HepG2 (cell line): ENCODE results near the gene RECQL. TPM values are rescaled to one million over a fixed set of nuclear protein-coding genes. Genes with fewer than 3 reads are reported as not detected.

Experiments
- ATAC-seq: fragments of 200-7000 bp; cut with Tn5 transposase; 3 replicates; pipeline ENCODE4 v1.9.1; 2020; ENCODE audit warnings: mild to moderate bottlenecking, moderate library complexity
- BruUV-seq: library from RNA; stranded (reverse); fragments of 400-500 nt; replicated peaks from 2 replicates; lab custom pipeline; 2021; lab: Mats Ljungman, UMichigan
- CTCF ChIA-PET: fragments of 300-600 bp; formaldehyde crosslinking; extraction: SDS; loops from one replicate; lab custom pipeline; 2021; ENCODE audit warnings: low total read pairs, inconsistent platforms, low intra/inter-chr PET ratio; lab: Yijun Ruan, JAX
- POLR2A ChIA-PET: fragments of 350-600 bp; sonication (Branson Sonifier 250); formaldehyde crosslinking; loops from one replicate; lab custom pipeline; 2020; ENCODE audit warnings: antibody characterized with exemption, inconsistent platforms; lab: Yijun Ruan, JAX
- DNase-seq: peaks from one replicate; pipeline ENCODE4 v3.0.0-alpha.2; 2015; ENCODE audit warnings: low spot score
- FAIRE-seq: peaks from 3 replicates; lab custom pipeline; 2011; peaks lifted over from hg19 to GRCh38; lab: Jason Lieb, UNC
- H2AFZ ChIP-seq: one replicate; pipeline ENCODE4 v1.6.1; 2011; ENCODE audit warnings: low read length, inconsistent platforms
- H3K27ac ChIP-seq: fragments of 300-600 bp; 3 replicates; pipeline ENCODE4 v1.8.0; 2011; ENCODE audit warnings: mixed run types, mild to moderate bottlenecking, mixed read lengths, low read length, inconsistent platforms; ENCODE audit not compliant: insufficient read depth; ENCODE audit errors: extremely low read length
- H3K27me3 ChIP-seq, 2 experiments: fragments of 200-600 bp in 1 of 2; 2 replicates in 1 of 2; 3 replicates in 1 of 2; pipeline versions ENCODE4 v1.6.0 to v1.8.0; 2011; ENCODE audit warnings: low read length in 2 of 2, mild to moderate bottlenecking in 2 of 2, moderate library complexity in 2 of 2, inconsistent platforms in 1 of 2; ENCODE audit not compliant: insufficient read depth in 2 of 2, control insufficient read depth in 1 of 2
- H3K36me3 ChIP-seq, 2 experiments: fragments of 200-600 bp in 1 of 2; replicated peaks in 1 of 2; 2 replicates in 1 of 2; 3 replicates in 1 of 2; pipeline versions ENCODE4 v1.5.1 to v1.8.0; 2011; ENCODE audit warnings: low read length in 2 of 2, inconsistent platforms in 1 of 2; ENCODE audit not compliant: insufficient read depth in 2 of 2, control insufficient read depth in 1 of 2
- H3K4me1 ChIP-seq: 2 replicates; pipeline ENCODE4 v1.5.1; 2012; ENCODE audit warnings: low read length, inconsistent platforms; ENCODE audit not compliant: insufficient read depth
- H3K4me2 ChIP-seq: 2 replicates; pipeline ENCODE4 v1.6.0; 2011; ENCODE audit warnings: low read depth, low read length, inconsistent platforms
- H3K4me3 ChIP-seq, 3 experiments: fragments of 200-600 bp in 1 of 3; sonication (generic), shearing (Covaris generic) in 1 of 3; replicated peaks in 1 of 3; 2 replicates each; pipeline ENCODE4 v1.5.1; 2011 to 2016; ENCODE audit warnings: low read length in 3 of 3, inconsistent platforms in 2 of 3, low read depth in 2 of 3, mild to moderate bottlenecking in 2 of 3, control low read depth in 1 of 3, mixed read lengths in 1 of 3; ENCODE audit not compliant: insufficient read depth in 1 of 3
- H3K79me2 ChIP-seq: one replicate; pipeline ENCODE4 v1.6.1; 2011; ENCODE audit warnings: low read length, inconsistent platforms; ENCODE audit not compliant: insufficient read depth
- H3K9ac ChIP-seq: 2 replicates; pipeline ENCODE4 v1.6.0; 2011; ENCODE audit warnings: mild to moderate bottlenecking, low read depth, low read length, inconsistent platforms; ENCODE audit not compliant: insufficient read depth
- H3K9me3 ChIP-seq: 2 replicates; pipeline ENCODE4 v1.5.1; 2012; ENCODE audit warnings: mild to moderate bottlenecking, low read length
- H4K20me1 ChIP-seq: 2 replicates; pipeline ENCODE4 v1.6.0; 2011; ENCODE audit warnings: inconsistent platforms, mild to moderate bottlenecking, low read length, moderate library complexity; ENCODE audit not compliant: insufficient read depth
- CBX5 ChIP-seq: sonication (generic); formaldehyde crosslinking; IDR thresholded peaks from 2 replicates; pipeline ENCODE4 v1.4.0; 2020; ENCODE audit warnings: missing genetic modification reagents, borderline replicate concordance
- CEBPG ChIP-seq: IDR thresholded peaks from 2 replicates; pipeline ENCODE4 v1.6.1; 2016
- CERS6 ChIP-seq: sonication (generic); formaldehyde crosslinking; IDR thresholded peaks from 2 replicates; pipeline ENCODE4 v1.5.0; 2020; ENCODE audit warnings: missing genetic modification reagents
- ELF4 ChIP-seq: sonication (generic); formaldehyde crosslinking; IDR thresholded peaks from 2 replicates; pipeline ENCODE4 v1.5.0; 2020; ENCODE audit warnings: missing genetic modification reagents, mild to moderate bottlenecking, moderate library complexity, borderline replicate concordance
- GABPA ChIP-seq, 2 experiments: IDR thresholded peaks; 2 replicates each; pipeline ENCODE4 v1.6.1; 2011 to 2016; ENCODE audit warnings: low read depth in 2 of 2, low read length in 1 of 2, missing biosample characterization in 1 of 2, missing genetic modification characterization in 1 of 2
- HES4 ChIP-seq: sonication (generic); formaldehyde crosslinking; IDR thresholded peaks from 2 replicates; pipeline ENCODE4 v1.9.0; 2021; ENCODE audit warnings: mild to moderate bottlenecking, missing genetic modification reagents, borderline replicate concordance
- MATR3 ChIP-seq: sonication (generic); formaldehyde crosslinking; IDR thresholded peaks from 2 replicates; pipeline ENCODE4 v1.4.0; 2020; ENCODE audit warnings: missing genetic modification reagents
- SUZ12 ChIP-seq: fragments of 150-350 bp; IDR thresholded peaks from 2 replicates; pipeline ENCODE4 v1.6.1; 2014; ENCODE audit warnings: low read depth, low read length
- USF2 ChIP-seq, 2 experiments: sonication (generic) in 1 of 2; formaldehyde crosslinking in 1 of 2; IDR thresholded peaks; 2 replicates each; pipeline versions ENCODE4 v1.5.1 to v1.6.1; 2011 to 2020; ENCODE audit warnings: borderline replicate concordance in 1 of 2, low read depth in 1 of 2, low read length in 1 of 2, mild to moderate bottlenecking in 1 of 2, missing genetic modification reagents in 1 of 2, moderate library complexity in 1 of 2
- ZMYM3 ChIP-seq: sonication (generic); formaldehyde crosslinking; IDR thresholded peaks from 2 replicates; pipeline ENCODE4 v1.5.1; 2020; ENCODE audit warnings: mild to moderate bottlenecking, missing genetic modification reagents
- ZNF3 ChIP-seq: IDR thresholded peaks from 2 replicates; pipeline ENCODE4 v1.7.0; 2017; ENCODE audit warnings: inconsistent platforms
- ZNF556 ChIP-seq: sonication (generic); formaldehyde crosslinking; IDR thresholded peaks from 2 replicates; pipeline ENCODE4 v1.4.0; 2020; ENCODE audit warnings: mild to moderate bottlenecking, missing genetic modification reagents, borderline replicate concordance
- ZNF816 ChIP-seq: sonication (generic); formaldehyde crosslinking; IDR thresholded peaks from 2 replicates; pipeline ENCODE4 v1.8.0; 2022; ENCODE audit warnings: missing genetic modification reagents, mild to moderate bottlenecking, borderline replicate concordance
- in situ Hi-C: cut with HindIII; loops from 2 replicates; pipeline ENCODE4 v1.10.0; 2017; ENCODE audit warnings: low pct_unique_long_range_greater_than_20kb; ENCODE audit not compliant: extremely low pct_ligation_motif_present
- intact Hi-C: fragments of 100-400 bp; cut with micrococcal nuclease; formaldehyde crosslinking; loops from one replicate; pipeline ENCODE4 v1.10.0; 2022; ENCODE audit not compliant: unreplicated experiment
- polyA plus RNA-seq, 8 experiments: library from polyadenylated mRNA; depleted of rRNA in 3 of 8; stranded (reverse) in 7 of 8; unstranded in 1 of 8; fragments of >200 nt; fragmentation: Illumina TruSeq in 4 of 8; extraction: Trizol in 4 of 8; gene quantifications; 2 replicates each; pipeline versions ENCODE4 v1.2.1 to v1.2.3, GENCODE V29; 2011 to 2016; ENCODE audit warnings: low read depth in 4 of 8, missing spikeins in 1 of 8, mixed read lengths in 1 of 8; ENCODE audit not compliant: insufficient read depth in 1 of 8
- total RNA-seq, 5 experiments: library from RNA; depleted of rRNA; stranded (reverse); fragments of >200 nt; fragmentation: Illumina TruSeq; extraction: Trizol; gene quantifications; 2 replicates each; pipeline ENCODE4 v1.2.3, GENCODE V29; 2016; ENCODE audit warnings: low read depth in 1 of 5

The RECQL gene
- total and polyA plus RNA-seq, 2 of the 13 experiments (the other 11 are each of a cell fraction or from before 2014, with no cell fraction given), result 7.2 to 41.5 TPM

- Histone ChIP-seq H2AFZ (no peak overlapping the region), H3K4me3 (no peak overlapping the region), H3K9me3 (no peaks in the 10 kb centered on the region), H4K20me1 (no peaks in the 10 kb centered on the region), H3K79me2 (no peaks in the 10 kb centered on the region), H3K36me3 (no peaks in the 10 kb centered on the region), H3K4me1 (no peaks in the 10 kb centered on the region), H3K4me2 (no peak overlapping the region), H3K27me3 (peaks cover 0 to 2% of the 10 kb centered on the region in 2 experiments; a peak in 1 of 5 replicates), H3K9ac (no peak overlapping the region), H3K27ac (no peak overlapping the region)
- FAIRE-seq (no peak), ATAC-seq (no peak), DNase-seq (no peak)
- intact Hi-C loops, result no loop called here
- POLR2A ChIA-PET, result no interaction called here
- CTCF ChIA-PET, result no interaction called here
- in situ Hi-C loops, result no loop called here
- BruUV-seq, result no TSS peak
- TF ChIP-seq USF2 (IDR thresholded peaks at IDR 0.05; ENCODE audit: low read depth, low read length) (no peak), USF2 (CRISPR knock-in tag; IDR thresholded peaks at IDR 0.05; ENCODE audit: borderline replicate concordance) (no peak), ZMYM3 (CRISPR knock-in tag) (no peak), GABPA (IDR thresholded peaks at IDR 0.05; ENCODE audit: low read depth, low read length) (no peak), GABPA (CRISPR knock-in tag; IDR thresholded peaks at IDR 0.05; ENCODE audit: low read depth) (no peak), ZNF816 (CRISPR knock-in tag) (no peak), ZNF3 (CRISPR knock-in tag) (no peak), CBX5 (no peak), CERS6 (no peak), ELF4 (CRISPR knock-in tag) (no peak), CEBPG (CRISPR knock-in tag) (no peak), SUZ12 (no peak), MATR3 (no peak), HES4 (CRISPR knock-in tag) (no peak), ZNF556 (CRISPR knock-in tag) (no peak)
Observed at GRCh38 chr12:21539797-21540196, 38.4 kb upstream of the RECQL start.
